GM23248 (cell line): ENCODE data around the gene ZNF652.
"Not testable (repeated sequence)": the region's sequence is repeated elsewhere in the genome, so short reads cannot be mapped to it uniquely, and the experiment has no call there.

ENCODE experiments used
- EZH2 ChIP-seq: fragments of 200-600 bp; sonication (generic); IDR thresholded peaks from 2 replicates; pipeline ENCODE4 v1.6.1; 2018; ENCODE audit warnings: antibody characterized with exemption, mild to moderate bottlenecking; ENCODE audit not compliant: insufficient read depth, poor library complexity, severe bottlenecking
- EZH2phosphoT487 ChIP-seq: fragments of 200-600 bp; sonication (generic); IDR thresholded peaks from 2 replicates; pipeline ENCODE4 v1.6.1; 2018; ENCODE audit warnings: antibody characterized with exemption, moderate library complexity, mild to moderate bottlenecking, low read depth; ENCODE audit not compliant: insufficient read depth

GRCh38 chr17:49275981-49276380, 86.1 kb downstream of the ZNF652 start:
- TF ChIP-seq EZH2, EZH2phosphoT487: not testable (repeated sequence)
